Fibroblast of villous mesenchyme (primary cell): Measurements from ENCODE around the gene GAST. TPM values are rescaled to one million over a fixed set of nuclear protein-coding genes. Genes with fewer than 3 reads are reported as not detected.

ENCODE experiments used
- DNase-seq: peaks from one replicate; pipeline ENCODE4 v3.0.0-alpha.2; 2010; ENCODE audit warnings: low read depth
- H3K4me3 ChIP-seq: 2 replicates; pipeline ENCODE4 v1.5.1; 2011; ENCODE audit warnings: low read depth, mild to moderate bottlenecking, low read length
- small RNA-seq: library from RNA; depleted of rRNA; stranded (forward); fragments of <200 nt; gene quantifications from one replicate; pipeline ENCODE3, GENCODE V24; 2012
- total RNA-seq: library from RNA; depleted of rRNA; stranded (reverse); fragments of >200 nt; gene quantifications from 2 replicates; pipeline ENCODE4 v1.2.3, GENCODE V29; 2012
- TF ChIP-seq, protein P1 (sequence below): IDR thresholded peaks from 2 replicates; pipeline ENCODE4 v1.5.1; 2012; ENCODE audit warnings: low read depth, mild to moderate bottlenecking, low read length; ENCODE audit not compliant: insufficient read depth

GAST gene
- total RNA-seq, 1 donor, result not detected

- H3K4me3 ChIP-seq, result no peak overlapping the region
- TF ChIP-seq, protein P1, sequence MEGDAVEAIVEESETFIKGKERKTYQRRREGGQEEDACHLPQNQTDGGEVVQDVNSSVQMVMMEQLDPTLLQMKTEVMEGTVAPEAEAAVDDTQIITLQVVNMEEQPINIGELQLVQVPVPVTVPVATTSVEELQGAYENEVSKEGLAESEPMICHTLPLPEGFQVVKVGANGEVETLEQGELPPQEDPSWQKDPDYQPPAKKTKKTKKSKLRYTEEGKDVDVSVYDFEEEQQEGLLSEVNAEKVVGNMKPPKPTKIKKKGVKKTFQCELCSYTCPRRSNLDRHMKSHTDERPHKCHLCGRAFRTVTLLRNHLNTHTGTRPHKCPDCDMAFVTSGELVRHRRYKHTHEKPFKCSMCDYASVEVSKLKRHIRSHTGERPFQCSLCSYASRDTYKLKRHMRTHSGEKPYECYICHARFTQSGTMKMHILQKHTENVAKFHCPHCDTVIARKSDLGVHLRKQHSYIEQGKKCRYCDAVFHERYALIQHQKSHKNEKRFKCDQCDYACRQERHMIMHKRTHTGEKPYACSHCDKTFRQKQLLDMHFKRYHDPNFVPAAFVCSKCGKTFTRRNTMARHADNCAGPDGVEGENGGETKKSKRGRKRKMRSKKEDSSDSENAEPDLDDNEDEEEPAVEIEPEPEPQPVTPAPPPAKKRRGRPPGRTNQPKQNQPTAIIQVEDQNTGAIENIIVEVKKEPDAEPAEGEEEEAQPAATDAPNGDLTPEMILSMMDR, result no peak
- DNase-seq, result no peak
Observed at GRCh38 chr17:41760878-41761277, 48.7 kb downstream of the GAST start.

- no peak overlapping the region for H3K4me3 ChIP-seq
- no peak for DNase-seq
- TF ChIP-seq, protein P1, result no peak
Observed at GRCh38 chr17:41762391-41762790, 50.3 kb downstream of the GAST start.

DNA sequence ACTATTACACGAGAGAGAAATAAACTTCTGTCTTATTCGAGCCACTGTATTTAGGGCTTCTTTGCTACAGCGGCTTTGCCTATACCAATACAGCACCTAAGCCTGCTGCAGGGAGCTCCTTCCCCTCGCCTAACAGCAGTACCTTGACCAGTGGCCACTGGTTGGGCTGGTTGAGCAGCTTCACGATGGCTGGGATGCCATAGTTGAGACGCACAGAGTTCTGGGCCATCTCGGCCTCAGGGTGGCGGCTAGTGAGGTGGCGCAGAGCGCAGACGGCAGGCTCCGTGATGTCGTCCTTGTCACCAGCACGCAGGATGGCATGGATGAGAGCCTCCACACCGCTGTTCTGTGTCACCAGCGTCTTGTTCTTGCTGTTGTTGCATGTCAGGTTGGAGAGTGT is 50.7 kb downstream of the GAST start:
- no peak overlapping the region for H3K4me3 ChIP-seq
- DNase-seq, result no peak
- TF ChIP-seq, protein P1, result no peak

DNA sequence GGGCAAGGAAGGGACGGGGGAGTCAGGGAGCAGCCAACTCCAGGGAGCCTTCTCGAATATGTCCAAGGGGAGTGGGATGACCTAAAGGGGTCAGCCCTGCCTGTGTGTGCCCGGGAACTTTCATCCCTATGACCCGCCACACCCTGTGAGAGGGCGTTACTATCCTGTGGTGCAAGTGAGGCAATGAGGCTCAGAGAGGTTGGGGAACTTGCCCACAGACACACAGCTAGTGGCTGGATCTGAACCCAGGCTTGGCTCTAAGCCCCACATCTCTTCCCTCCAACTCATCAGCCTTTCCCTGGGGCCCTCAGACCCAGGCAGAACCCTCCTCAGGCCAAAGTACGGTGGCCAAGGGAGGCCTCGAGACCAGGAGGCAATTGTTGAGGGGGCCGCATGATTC is 51.2 kb downstream of the GAST start:
- no peak for DNase-seq

More for the DNA sequence above, 51.2 kb downstream of the GAST start:
- no peak overlapping the region for H3K4me3 ChIP-seq
- TF ChIP-seq, protein P1, result no peak

Small RNA genes lying within 50 kb of the gene (small RNA-seq; reads per million reads assigned to genes)
- gene RN7SL399P (not detected), gene RNA5SP442 (not detected)

Other genes starting within 250 kb of the GAST start
- gene KRT32, start 244.9 kb upstream of the GAST start, total RNA-seq, result not detected in 2 replicates
- gene KRT35, start 231.2 kb upstream of the GAST start, total RNA-seq, result not detected in 2 replicates
- under 0.01 TPM in 2 replicates for gene KRT36, start 222.4 kb upstream of the GAST start, total RNA-seq
- gene KRT13, start 206.7 kb upstream of the GAST start, total RNA-seq, result not detected in 2 replicates
- gene KRT15, start 193.4 kb upstream of the GAST start, total RNA-seq, result 0.43 and 1.3 TPM in 2 replicates
- 579 and 604 TPM in 2 replicates for gene KRT19, start 184.0 kb upstream of the GAST start, total RNA-seq
- not detected in 2 replicates for gene KRT9, start 140.3 kb upstream of the GAST start, total RNA-seq
- gene KRT14, start 125.4 kb upstream of the GAST start, total RNA-seq, result not detected in 2 replicates
- not detected in 2 replicates for gene KRT16, start 99.6 kb upstream of the GAST start, total RNA-seq
- 6.1 and 14.7 TPM in 2 replicates for gene KRT17, start 87.8 kb upstream of the GAST start, total RNA-seq
- gene EIF1, start 23.4 kb upstream of the GAST start, total RNA-seq, result 82.5 and 85.5 TPM in 2 replicates
- under 0.01 TPM in 2 replicates for gene HAP1, start 22.3 kb downstream of the GAST start, total RNA-seq
- 29.8 and 83.8 TPM in 2 replicates for gene JUP, start 74.4 kb downstream of the GAST start, total RNA-seq
- gene P3H4, start 99.6 kb downstream of the GAST start, total RNA-seq, result 88.1 and 92.4 TPM in 2 replicates
- 191 and 228 TPM in 2 replicates for gene FKBP10, start 100.7 kb downstream of the GAST start, total RNA-seq
- 58.7 and 60.6 TPM in 2 replicates for gene NT5C3B, start 123.9 kb downstream of the GAST start, total RNA-seq
- under 0.01 TPM in 2 replicates for gene KLHL10, start 125.5 kb downstream of the GAST start, total RNA-seq
- gene KLHL11, start 153.1 kb downstream of the GAST start, total RNA-seq, result 30.6 and 37.6 TPM in 2 replicates
- 400 and 446 TPM in 2 replicates for gene ACLY, start 206.6 kb downstream of the GAST start, total RNA-seq
- gene ODAD4, start 218.3 kb downstream of the GAST start, total RNA-seq, result 0.43 and 0.64 TPM in 2 replicates